Kidney epithelial cell (primary cell): ENCODE data around the gene SIGMAR1. TPM values are rescaled to one million over a fixed set of nuclear protein-coding genes. Genes with fewer than 3 reads are reported as not detected.

Experiments used
- DNase-seq: peaks from one replicate; pipeline ENCODE4 v3.0.0-alpha.2; 2010; ENCODE audit warnings: low read depth
- H3K27me3 ChIP-seq: 2 replicates; pipeline ENCODE4 v1.6.0; 2011; ENCODE audit warnings: low read length; ENCODE audit not compliant: control insufficient read depth, insufficient read depth
- H3K36me3 ChIP-seq: 2 replicates; pipeline ENCODE4 v1.5.1; 2011; ENCODE audit warnings: low read length; ENCODE audit not compliant: control insufficient read depth, insufficient read depth
- H3K4me3 ChIP-seq: 2 replicates; pipeline ENCODE4 v1.5.1; 2011; ENCODE audit warnings: low read depth, mild to moderate bottlenecking, control low read depth, low read length
- total RNA-seq: library from RNA; depleted of rRNA; stranded (reverse); fragments of >200 nt; gene quantifications from 2 replicates; pipeline ENCODE4 v1.2.3, GENCODE V29; 2015
- TF ChIP-seq, protein P1 (sequence below): IDR thresholded peaks from 2 replicates; pipeline ENCODE4 v1.5.1; 2011; ENCODE audit warnings: mild to moderate bottlenecking, moderate library complexity, low read length, control low read depth, inconsistent platforms; ENCODE audit not compliant: insufficient read depth, poor library complexity, severe bottlenecking

SIGMAR1 gene
- total RNA-seq, 1 donor from 2014 or later, result 121 TPM

DNA sequence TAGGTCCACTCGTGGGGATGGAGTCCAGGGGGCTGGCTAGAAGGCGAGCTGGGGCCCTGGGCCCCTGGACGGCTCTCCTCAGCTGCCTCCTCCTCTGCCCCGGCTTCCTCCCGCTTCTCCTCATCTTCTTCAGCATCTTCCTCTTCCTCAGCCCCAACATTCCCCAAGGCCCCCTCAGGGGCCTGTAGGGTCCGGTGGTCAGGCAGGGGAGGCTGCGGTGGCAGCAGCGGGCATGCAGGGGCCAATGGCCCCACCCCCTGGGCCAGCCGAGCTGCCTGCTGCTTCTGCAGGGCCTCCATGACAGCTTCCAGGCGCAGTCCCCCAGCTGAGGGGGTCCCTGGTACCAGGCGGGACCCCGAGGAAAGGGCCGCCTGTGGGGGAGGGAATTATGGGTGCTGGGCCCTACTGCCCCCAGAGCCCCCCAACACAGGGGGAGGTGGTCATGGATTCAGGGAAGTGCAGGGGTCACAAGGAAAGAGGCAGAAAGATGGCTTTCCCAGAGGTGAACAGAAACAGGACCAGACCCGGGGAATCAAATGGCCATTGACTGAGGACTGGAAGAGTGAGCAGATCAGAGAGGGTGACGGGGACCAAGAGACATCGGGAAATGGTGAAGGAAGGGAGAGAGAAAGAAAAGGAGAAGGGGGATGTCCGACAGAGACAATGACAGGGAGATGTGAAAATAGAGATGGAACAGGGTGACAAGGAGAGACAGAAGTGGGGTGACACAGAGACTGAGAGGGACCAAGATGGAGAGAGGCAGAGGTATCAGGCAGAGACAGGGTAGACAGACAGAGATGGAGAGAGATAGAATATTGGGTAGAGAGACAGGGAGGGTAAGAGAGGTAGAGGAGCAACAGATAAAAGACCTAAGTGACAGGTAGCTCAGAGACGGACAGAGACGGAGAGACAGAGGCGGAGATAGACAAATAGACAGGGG lies 9.6 kb downstream of the SIGMAR1 start:
- peaks cover 72% of the 10 kb centered on the region for H3K27me3 ChIP-seq
- H3K4me3 ChIP-seq, result no peak overlapping the region
- TF ChIP-seq, protein P1, sequence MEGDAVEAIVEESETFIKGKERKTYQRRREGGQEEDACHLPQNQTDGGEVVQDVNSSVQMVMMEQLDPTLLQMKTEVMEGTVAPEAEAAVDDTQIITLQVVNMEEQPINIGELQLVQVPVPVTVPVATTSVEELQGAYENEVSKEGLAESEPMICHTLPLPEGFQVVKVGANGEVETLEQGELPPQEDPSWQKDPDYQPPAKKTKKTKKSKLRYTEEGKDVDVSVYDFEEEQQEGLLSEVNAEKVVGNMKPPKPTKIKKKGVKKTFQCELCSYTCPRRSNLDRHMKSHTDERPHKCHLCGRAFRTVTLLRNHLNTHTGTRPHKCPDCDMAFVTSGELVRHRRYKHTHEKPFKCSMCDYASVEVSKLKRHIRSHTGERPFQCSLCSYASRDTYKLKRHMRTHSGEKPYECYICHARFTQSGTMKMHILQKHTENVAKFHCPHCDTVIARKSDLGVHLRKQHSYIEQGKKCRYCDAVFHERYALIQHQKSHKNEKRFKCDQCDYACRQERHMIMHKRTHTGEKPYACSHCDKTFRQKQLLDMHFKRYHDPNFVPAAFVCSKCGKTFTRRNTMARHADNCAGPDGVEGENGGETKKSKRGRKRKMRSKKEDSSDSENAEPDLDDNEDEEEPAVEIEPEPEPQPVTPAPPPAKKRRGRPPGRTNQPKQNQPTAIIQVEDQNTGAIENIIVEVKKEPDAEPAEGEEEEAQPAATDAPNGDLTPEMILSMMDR, result no peak
- no peak for DNase-seq
- no peaks in the 10 kb centered on the region for H3K36me3 ChIP-seq

DNA sequence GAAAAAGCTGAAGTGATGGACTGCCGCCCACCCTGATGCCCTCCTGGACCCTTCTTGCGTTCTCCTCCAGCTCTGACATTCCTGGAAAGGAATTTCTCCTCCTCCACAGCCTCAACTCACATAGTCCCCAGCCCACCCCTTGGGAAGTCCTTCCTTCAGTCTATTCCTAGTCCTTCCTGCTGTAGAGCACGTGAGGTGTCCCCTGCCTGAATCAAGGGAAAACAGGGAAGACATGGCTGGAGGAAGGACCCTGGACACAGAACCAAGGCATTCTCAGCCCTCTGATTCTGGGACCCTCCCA lies 12.5 kb downstream of the SIGMAR1 start:
- H3K4me3 ChIP-seq, result no peak overlapping the region
- peaks cover 64% of the 10 kb centered on the region for H3K27me3 ChIP-seq
- no peak for DNase-seq
- TF ChIP-seq, protein P1, result no peak
- no peaks in the 10 kb centered on the region for H3K36me3 ChIP-seq

DNA sequence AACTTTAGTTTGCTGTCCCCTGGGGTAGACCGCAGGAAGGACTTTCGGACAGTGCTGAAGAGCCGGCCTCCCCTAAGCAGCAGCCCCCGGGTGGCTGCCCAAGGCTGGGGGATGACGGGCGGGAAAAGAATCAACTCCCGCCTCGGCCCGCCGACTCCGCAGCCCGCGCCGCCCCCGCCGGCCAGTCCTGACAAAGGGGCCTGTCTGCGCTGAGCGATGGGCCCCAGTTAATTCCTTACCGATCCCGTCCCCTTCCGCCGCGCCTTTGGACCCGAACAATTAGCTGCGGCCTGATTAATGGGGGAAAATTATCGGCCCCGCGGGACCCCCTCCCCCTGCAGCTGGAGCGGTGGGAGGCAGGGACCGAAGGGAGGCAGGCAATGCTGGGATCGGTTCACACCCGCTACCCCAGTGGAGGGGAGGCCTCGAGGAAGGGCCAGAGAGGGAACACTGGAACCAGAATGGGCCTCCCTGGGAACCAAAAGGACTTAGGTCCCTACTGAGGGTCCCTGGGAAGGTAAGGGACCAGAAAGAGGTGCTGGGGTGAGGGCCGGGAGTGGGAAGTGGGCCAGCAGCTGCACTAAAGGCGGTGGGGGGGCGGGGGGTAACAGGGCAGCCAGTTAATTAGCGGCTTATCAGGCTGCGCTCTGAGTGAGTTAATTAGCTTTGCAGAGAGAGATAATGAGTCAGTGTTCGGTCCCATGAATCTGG lies 13.0 kb downstream of the SIGMAR1 start:
- peaks cover 63% of the 10 kb centered on the region for H3K27me3 ChIP-seq
- no peak overlapping the region for H3K4me3 ChIP-seq
- DNase-seq, result no peak
- no peaks in the 10 kb centered on the region for H3K36me3 ChIP-seq
- TF ChIP-seq, protein P1, result no peak

DNA sequence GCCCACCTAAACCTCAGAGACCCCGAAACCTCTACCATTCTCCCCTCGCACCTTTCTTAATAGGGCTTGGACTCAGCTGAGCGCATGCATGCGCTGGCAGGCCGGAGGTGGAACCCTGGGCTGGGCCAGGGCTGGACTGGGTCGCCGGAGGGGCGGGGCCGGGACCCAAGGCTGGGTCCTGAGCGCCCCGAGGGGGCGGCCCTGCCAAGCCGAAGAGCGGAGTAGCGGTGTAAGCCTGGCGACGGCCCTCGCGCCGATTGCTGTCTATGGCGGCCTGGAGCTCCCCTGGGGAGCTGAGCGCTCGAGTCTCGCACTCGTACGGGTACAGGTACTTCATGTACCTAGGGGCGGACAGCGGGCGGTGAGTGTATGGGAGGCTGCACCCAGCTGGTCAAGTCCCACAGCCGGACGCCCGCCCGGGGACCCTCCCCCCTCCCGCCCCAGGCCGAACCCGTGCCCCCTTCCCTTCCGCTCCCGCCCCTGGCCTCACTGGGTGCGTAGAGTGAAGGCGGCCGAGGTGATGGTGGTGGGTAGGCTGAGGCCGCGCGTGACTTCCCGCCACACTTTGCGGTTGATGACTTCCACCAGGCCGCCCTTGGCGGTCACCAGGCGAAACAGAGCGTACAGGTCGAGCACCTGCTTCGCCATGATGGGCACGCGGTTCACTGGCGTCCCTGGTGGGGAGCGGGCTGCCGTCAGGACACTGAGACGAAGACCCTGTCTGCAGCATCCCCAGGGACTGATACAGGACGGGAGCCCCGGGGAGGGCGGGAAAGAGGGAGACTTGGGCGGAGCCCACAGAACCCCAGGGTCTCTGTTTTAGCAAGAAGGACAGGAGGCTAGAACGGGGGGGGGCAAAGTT lies 14.0 kb downstream of the SIGMAR1 start:
- no peak overlapping the region for H3K4me3 ChIP-seq
- TF ChIP-seq, protein P1, result no peak
- H3K36me3 ChIP-seq, result no peaks in the 10 kb centered on the region
- peaks cover 55% of the 10 kb centered on the region for H3K27me3 ChIP-seq
- DNase-seq, result no peak

DNA sequence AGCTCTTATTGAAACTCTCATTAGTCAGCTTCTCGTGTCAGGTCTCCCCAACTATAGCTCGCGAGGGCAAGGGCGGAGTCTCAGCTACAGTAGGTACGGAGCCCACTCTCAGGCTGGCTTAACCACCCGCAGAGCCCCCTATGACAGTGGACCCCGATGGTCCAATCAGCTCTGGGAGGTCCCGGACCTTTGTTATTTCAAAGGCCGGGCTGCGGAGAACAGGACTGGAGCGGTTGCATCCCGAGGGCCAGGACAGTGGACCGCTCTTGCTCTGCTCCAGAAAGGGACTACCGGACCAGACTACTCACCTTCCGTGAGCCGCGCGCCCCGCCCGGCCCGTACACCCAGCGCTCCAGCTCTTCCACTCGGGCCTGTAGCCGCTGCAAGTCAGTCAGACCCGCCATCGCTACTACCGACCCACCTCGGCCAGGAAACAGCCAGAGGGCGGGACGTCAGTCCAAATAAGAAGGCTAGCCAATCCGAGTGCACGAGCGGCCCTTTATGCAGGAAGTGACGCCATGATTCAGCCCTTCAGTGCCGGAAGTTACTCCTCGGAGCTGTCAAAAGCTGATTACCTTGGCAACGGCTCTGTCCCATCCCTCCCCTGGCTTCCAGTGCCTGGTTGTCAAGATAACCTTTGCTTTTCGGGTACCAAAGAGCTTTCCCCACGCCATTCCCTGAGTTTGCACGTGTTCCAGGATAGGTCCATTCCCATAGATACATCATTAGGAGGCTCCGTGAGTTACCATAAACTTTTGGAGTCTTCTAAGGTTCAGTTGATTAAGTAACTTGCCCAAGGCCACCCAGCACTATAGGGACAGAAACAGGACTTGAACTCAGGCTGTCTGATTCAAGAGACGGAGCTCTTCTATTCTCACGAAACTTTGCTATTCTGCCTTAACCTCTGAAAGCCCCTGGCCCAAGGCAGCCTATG lies 17.3 kb downstream of the SIGMAR1 start, which contains the start of gene DCTN3:
Gene DCTN3 (minus strand): TSS at position 435 of the 934 bp plus-strand sequence. CDS start 31 bp downstream, at position 404.
- H3K36me3 ChIP-seq, result no peaks in the 10 kb centered on the region
- TF ChIP-seq, protein P1, result no peak
- peak; percentile 90 for DNase-seq
- H3K4me3 ChIP-seq, result peak within 1 kb of the TSS; percentile 69
- peaks cover 27% of the 10 kb centered on the region for H3K27me3 ChIP-seq
